HUES64 (cell line): ENCODE results near the gene MCCC2.
"Not testable (repeated sequence)": the region's sequence is repeated elsewhere in the genome, so short reads cannot be mapped to it uniquely, and the experiment has no call there.

Experiments used
- H3K27ac ChIP-seq: 2 replicates; pipeline ENCODE4 v1.7.0; 2013; ENCODE audit warnings: low read depth, low read length, inconsistent platforms
- H3K27me3 ChIP-seq: 2 replicates; pipeline ENCODE4 v1.6.1; 2013; ENCODE audit warnings: mild to moderate bottlenecking, low read length; ENCODE audit not compliant: insufficient read depth
- H3K36me3 ChIP-seq: 2 replicates; pipeline ENCODE4 v1.6.1; 2013; ENCODE audit warnings: mild to moderate bottlenecking, low read length; ENCODE audit not compliant: insufficient read depth
- H3K4me1 ChIP-seq: 2 replicates; pipeline ENCODE4 v1.6.1; 2013; ENCODE audit warnings: mild to moderate bottlenecking, low read length, moderate library complexity; ENCODE audit not compliant: insufficient read depth
- H3K4me3 ChIP-seq: 2 replicates; pipeline ENCODE4 v1.5.1; 2013; ENCODE audit warnings: mild to moderate bottlenecking, low read length, moderate library complexity
- H3K9ac ChIP-seq: 2 replicates; pipeline ENCODE4 v1.6.1; 2013; ENCODE audit warnings: mild to moderate bottlenecking, low read depth, low read length
- H3K9me3 ChIP-seq: 2 replicates; pipeline ENCODE4 v1.6.1; 2013; ENCODE audit warnings: low read depth, low read length; ENCODE audit not compliant: insufficient read depth
- WGBS: fragments of 150-250, 120-280 bp; methylation state at CpG from one replicate; pipeline ENCODE4 v1.1.7; 2013; ENCODE audit warnings: missing lambda C conversion rate; 5-methylcytosine and 5-hydroxymethylcytosine counted together

Gene MCCC2

DNA sequence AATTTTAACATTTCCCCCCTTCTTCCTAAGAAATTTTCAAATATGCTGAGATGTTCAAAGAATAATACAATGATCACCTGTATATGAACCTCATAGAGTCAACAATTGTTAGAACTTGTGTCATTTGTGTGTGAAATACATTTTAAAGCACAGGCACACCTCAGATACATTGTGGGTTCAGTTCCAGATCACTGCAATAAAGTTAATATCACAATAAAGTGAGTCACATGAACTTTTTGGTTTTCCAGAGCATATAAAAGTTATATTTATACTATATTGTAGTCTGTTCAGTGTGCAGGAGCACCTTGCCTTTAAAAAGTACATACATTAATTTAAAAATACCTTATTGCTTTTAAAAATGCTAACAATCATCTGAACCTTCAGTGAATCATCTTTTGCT is 50.0 kb downstream of the MCCC2 start:
- Histone ChIP-seq H3K36me3 (peaks cover 84% of the 10 kb centered on the region), H3K9me3 (0 out of 2 replicates have a peak, but pooled peaks cover 5% of the 10 kb centered on the region), H3K4me3 (no peak overlapping the region), H3K27ac (no peak overlapping the region), H3K4me1 (no peaks in the 10 kb centered on the region), H3K9ac (no peak overlapping the region), H3K27me3 (no peaks in the 10 kb centered on the region)

DNA sequence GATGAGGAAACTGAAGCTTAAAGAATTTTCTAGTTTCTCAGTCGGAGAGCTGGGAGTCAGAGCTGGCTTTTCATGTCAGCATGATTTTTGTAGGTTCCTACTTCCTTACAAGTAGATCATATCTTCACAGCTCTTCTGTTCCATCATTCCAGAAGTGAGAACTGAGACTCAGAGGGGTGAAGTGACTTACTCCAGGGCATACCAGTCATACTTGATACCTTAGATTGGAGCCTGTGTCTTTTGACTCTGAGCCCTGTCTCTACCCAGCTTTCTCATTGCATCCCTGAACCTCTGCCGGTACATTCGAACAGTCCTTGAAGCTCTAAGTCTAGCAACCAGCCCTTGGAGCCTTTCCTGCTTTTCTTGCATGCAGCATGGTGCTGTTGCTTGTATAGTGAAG is 53.3 kb downstream of the MCCC2 start:
- no peak overlapping the region for H3K4me3 ChIP-seq
- no peaks in the 10 kb centered on the region for H3K4me1 ChIP-seq
- H3K36me3 ChIP-seq = peaks cover 79% of the 10 kb centered on the region
- H3K9ac ChIP-seq = no peak overlapping the region
- WGBS = over 99% methylated on average over 3 of the region's 3 CpGs
- no peak overlapping the region for H3K27ac ChIP-seq
- 0 out of 2 replicates have a peak, but pooled peaks cover 5% of the 10 kb centered on the region for H3K9me3 ChIP-seq
- H3K27me3 ChIP-seq = no peaks in the 10 kb centered on the region

DNA sequence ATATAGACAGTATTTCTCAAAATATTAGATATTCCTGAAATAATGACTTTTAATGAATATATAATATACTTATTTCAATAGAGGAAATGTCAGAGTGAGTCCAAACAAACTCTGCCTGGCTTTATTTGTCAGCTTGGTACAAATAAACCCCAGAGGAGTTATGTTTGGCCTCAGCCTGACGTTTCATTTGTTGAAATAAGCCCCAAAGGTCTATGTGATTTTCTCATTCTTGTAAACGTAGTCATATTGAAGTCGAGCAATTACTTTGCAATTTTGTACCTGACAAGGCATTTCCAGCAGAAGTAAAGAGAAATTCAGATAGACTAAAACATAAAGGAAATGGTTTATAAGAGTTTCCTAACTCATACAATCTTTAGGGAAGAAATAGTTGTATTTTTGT is 57.9 kb downstream of the MCCC2 start:
- H3K9ac ChIP-seq = no peak overlapping the region
- H3K27me3 ChIP-seq = no peaks in the 10 kb centered on the region
- H3K4me3 ChIP-seq = no peak overlapping the region
- H3K9me3 ChIP-seq = no peaks in the 10 kb centered on the region
- H3K27ac ChIP-seq = no peak overlapping the region
- 97% methylated on average over 3 of the region's 3 CpGs for WGBS
- H3K36me3 ChIP-seq = peaks cover 78% of the 10 kb centered on the region
- no peaks in the 10 kb centered on the region for H3K4me1 ChIP-seq

DNA sequence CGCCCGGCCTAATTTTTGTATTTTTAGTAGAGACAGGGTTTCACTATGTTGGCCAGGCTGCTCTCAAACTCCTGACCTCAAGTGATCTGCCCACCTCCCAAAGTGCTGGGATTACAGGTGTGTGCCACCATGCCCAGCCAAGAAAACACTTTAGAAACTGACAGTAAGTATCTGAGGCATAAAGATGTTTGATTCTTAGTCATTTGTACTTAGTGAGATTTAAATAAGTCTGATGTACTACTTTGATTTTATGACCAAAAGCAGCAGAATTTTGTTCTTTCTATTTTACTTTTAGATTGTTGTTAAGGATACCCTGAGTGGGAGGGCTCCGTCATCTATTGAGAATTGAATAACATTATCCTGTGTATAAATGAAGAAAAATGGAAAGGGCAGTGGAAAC is 63.8 kb downstream of the MCCC2 start:
- peaks cover 77% of the 10 kb centered on the region for H3K36me3 ChIP-seq
- WGBS = 98% methylated on average over 3 of the region's 3 CpGs
- not testable (repeated sequence) for H3K27ac ChIP-seq, H3K27me3 ChIP-seq, H3K4me3 ChIP-seq, H3K4me1 ChIP-seq, H3K9ac ChIP-seq, H3K9me3 ChIP-seq

DNA sequence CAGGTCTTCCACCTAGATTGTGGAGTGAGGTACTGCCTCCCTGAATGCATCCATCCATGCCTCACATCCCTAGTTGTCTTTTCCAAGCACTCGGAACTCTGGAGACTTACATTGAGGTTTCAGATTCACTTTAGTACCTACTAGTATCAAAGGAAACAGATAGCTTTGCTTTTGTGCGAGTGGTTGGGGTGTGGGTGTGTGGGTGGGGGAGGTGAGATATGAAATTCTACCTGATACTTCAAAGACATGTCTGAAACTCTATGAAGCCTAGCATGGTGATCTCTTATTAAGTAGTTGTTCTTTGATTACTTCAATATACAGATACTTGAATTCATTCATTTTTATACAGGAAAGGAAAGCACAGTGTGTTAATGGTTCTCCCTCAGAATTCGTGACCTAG is 64.4 kb downstream of the MCCC2 start:
- no peaks in the 10 kb centered on the region for H3K4me1 ChIP-seq
- WGBS = 97% methylated on average over 3 of the region's 3 CpGs
- no peak overlapping the region for H3K9ac ChIP-seq
- H3K9me3 ChIP-seq = no peaks in the 10 kb centered on the region
- H3K36me3 ChIP-seq = peaks cover 76% of the 10 kb centered on the region
- H3K4me3 ChIP-seq = no peak overlapping the region
- no peak overlapping the region for H3K27ac ChIP-seq
- H3K27me3 ChIP-seq = no peaks in the 10 kb centered on the region

DNA sequence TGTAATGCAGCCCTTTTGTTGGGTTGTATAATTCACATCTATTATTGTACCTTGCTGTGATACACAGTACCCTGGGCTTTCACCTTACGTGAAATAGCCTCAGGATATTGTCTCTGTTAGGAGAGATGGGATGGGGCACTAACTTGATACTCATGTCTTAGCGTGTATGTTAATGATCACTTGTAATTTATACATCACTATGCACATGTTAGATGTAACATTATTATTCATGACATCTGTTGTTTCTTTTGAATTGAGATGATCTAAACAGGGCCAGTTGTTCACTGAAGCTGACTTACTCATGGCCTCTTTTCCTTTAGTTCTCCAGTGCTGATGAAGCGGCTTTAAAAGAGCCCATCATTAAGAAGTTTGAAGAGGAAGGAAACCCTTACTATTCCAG is 65.2 kb downstream of the MCCC2 start:
- no peak overlapping the region for H3K4me3 ChIP-seq
- H3K9me3 ChIP-seq = no peaks in the 10 kb centered on the region
- no peaks in the 10 kb centered on the region for H3K4me1 ChIP-seq
- H3K36me3 ChIP-seq = peaks cover 76% of the 10 kb centered on the region
- no peaks in the 10 kb centered on the region for H3K27me3 ChIP-seq
- H3K9ac ChIP-seq = no peak overlapping the region
- no peak overlapping the region for H3K27ac ChIP-seq
- WGBS = 50% methylated on average over 2 of the region's 3 CpGs

DNA sequence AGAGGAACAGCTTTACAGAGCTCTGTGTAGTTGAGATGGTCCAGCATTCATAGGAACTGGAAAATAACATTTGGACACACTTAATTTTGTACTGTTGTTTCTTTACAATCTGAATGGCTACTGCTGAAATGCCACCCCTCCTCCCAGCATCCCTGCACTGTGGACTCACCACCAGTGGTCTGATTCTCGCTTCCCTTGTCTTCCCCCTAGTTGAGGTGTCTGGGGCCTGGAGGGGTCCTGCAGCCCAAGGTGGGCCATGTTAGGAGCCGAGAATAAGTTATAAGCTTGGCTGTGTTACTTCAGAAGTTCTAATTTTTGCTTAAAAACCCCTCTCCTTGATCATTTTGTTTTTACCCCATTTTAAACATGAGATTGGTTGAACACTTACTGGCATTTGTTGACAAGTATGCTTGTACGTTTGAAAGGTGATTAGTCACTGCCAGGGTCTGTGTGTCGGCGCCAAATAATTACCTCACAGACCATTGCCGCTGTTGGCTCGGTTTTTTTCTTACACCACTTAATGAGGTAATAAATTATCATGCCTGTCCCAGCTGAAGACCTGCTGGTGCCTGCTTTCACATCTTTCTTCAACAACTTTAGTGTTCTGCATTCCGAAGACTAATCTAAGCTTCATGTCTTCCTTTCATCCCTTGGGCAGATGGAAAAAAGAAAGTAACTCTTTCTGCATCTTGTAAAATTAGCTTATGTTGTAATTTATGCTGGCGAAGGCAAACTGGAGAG is 65.8 kb downstream of the MCCC2 start:
- no peak overlapping the region for H3K27ac ChIP-seq
- no peak overlapping the region for H3K4me3 ChIP-seq
- WGBS = 85% methylated on average over 9 of the region's 9 CpGs
- H3K9ac ChIP-seq = no peak overlapping the region
- peaks cover 73% of the 10 kb centered on the region for H3K36me3 ChIP-seq
- no peaks in the 10 kb centered on the region for H3K27me3 ChIP-seq
- H3K4me1 ChIP-seq = no peaks in the 10 kb centered on the region
- no peaks in the 10 kb centered on the region for H3K9me3 ChIP-seq

DNA sequence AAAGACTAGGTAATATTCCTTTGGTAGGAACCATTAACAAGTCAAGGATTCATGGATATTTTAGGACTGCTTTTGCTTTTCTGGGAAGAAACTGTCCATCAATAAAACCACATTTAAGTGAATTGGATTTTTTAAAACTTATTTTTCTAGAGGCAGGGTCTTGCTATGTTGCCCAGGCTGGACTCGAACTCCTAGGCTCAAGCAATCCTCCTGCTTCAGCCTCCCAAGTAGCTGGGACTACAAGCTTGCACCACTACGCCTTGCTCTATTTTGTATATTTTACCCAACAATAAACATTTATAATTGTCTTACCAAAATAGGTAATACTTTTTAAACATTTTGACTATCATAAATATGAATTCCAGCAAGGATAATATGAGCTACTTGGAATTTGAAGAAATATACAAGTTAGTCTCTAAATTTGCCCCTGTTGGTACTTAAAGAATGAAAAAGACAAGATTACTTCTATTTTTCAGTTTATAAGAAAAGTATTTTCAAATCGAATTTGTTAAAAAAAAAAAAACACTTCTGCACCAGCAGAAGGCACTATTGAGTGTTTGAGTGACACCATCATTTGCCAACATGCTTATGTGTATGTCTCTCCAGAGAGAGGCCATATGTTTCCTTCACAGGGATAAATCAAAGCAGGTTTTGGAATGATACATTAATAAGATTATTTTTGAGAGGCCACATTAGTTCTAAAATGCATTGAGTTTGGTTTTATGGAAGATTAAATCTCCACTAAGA is 71.9 kb downstream of the MCCC2 start:
- Histone ChIP-seq H3K27me3 (no peaks in the 10 kb centered on the region), H3K9ac (no peak overlapping the region), H3K4me1 (no peaks in the 10 kb centered on the region), H3K36me3 (peaks cover 20% of the 10 kb centered on the region), H3K9me3 (no peaks in the 10 kb centered on the region), H3K27ac (no peak overlapping the region), H3K4me3 (no peak overlapping the region)
- 88% methylated on average over 2 of the region's 3 CpGs for WGBS

DNA sequence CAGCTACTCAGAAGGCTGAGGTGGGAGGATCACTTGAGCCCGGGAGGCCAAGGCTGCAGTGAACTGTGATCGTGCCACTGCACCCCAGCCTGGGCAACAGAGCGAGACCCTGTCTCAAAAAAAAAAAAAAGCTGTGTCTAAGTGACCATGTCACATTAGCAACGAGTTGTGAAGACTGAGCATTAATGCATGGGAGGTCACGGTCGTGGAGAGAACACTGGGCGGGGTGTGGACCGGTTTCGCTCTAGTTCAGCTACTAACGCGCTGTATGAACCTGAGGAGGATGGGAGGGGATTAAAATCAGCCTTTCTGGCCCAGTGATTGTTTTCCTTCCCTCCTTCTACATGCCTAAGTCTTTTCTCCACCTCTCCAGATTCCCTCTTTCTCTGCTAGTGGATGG is 75.2 kb downstream of the MCCC2 start:
- 96% methylated on average over 11 of the region's 11 CpGs for WGBS
- Histone ChIP-seq H3K27me3 (no peaks in the 10 kb centered on the region), H3K4me3 (no peak overlapping the region), H3K9ac (no peak overlapping the region), H3K36me3 (no peaks in the 10 kb centered on the region), H3K9me3 (no peaks in the 10 kb centered on the region), H3K27ac (no peak overlapping the region), H3K4me1 (no peaks in the 10 kb centered on the region)

DNA sequence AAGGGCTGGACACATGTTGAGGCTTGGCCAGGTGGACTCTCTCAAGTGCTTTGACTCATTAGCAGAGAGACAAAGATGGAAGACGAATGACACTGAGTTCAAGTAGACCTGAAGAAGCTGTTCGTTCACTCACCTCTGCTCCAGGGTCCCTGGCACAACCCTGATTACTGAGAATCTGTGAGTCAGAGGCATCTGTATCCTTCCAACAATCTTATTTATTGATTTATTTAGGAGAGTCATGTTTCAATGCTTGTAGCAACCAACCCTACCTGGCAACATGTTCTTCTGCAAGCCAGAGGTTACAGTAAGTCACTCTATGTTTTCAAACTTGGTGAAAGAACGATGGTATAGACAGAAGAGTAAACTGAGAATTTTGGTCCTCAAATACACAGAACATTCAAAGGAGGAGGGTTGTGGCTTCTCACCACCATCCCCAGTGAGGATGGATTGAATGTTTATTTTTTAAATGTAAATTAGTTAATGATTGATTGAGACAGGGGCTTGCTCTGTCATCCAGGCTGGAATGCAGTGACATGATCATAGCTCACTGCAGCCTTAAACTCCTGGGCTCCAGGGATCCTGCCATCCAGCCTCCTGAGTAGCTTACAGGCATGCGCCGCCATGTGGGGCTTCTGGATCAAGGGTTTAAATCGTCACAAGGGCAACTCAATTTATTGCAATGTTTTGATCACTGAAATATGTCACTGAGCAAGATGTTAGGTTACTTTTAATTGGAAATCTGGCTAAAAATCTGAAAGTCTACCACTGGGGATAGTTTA is 76.2 kb downstream of the MCCC2 start:
- Histone ChIP-seq H3K27ac (no peak overlapping the region), H3K9ac (no peak overlapping the region), H3K4me1 (no peaks in the 10 kb centered on the region), H3K27me3 (no peaks in the 10 kb centered on the region), H3K9me3 (no peaks in the 10 kb centered on the region), H3K36me3 (no peaks in the 10 kb centered on the region), H3K4me3 (no peak overlapping the region)
- WGBS = 90% methylated on average over 6 of the region's 6 CpGs

DNA sequence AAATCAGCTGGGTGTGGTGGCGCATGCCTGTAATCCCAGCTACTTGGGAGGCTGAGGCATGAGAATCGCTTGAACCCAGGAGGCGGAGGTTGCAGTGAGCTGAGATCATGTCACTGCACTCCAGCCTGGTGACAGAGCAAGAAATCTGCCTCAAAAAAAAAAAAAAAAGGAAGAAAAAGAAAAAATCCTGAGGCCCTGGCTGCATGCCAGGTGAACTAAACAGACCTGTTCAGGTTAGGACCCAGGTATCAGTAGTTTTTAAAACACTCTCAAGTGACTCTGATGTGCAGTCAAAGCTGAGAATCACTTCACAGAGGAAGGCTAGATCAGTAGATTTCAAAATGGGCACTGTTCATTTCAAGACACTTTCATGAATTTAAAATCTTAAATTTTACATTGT is 77.5 kb downstream of the MCCC2 start:
- H3K4me3 ChIP-seq, H3K9me3 ChIP-seq, H3K27ac ChIP-seq, H3K27me3 ChIP-seq, H3K36me3 ChIP-seq, H3K9ac ChIP-seq, H3K4me1 ChIP-seq: not testable (repeated sequence)
- 95% methylated on average over 3 of the region's 3 CpGs for WGBS
